OCI-LY3 (cell line): ENCODE measurements around the gene GPR12.

Experiments
- EZH2phosphoT487 ChIP-seq: fragments of 200-600 bp; shearing (Covaris generic); IDR thresholded peaks from 2 replicates; pipeline ENCODE4 v1.6.1; 2018; ENCODE audit warnings: antibody characterized with exemption, mixed run types, low read depth
- TF ChIP-seq, protein P1 (sequence below): fragments of 200-600, 300-600 bp; sonication (generic); IDR thresholded peaks from 2 replicates; pipeline ENCODE4 v1.5.1; 2014; ENCODE audit warnings: antibody characterized with exemption, low read length, low read depth

DNA sequence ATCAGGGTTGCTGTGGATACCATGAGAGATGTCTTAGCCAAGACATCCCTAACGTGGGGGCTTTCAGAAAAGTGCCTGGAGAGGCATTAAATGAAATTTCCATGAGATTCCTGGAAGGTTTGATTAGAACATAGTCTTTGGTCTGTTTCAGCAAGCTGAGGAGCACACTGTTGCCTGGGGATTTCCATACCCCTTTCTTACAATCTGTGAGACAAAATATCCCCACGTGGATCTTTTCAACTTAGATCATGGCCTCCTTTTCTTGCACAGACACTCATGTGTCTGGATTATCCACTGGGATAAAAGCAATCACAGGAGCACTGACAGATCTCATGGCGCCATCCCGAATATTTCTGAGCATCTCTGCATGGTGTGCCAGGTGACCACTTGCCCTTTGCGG is 41.7 kb downstream of the GPR12 start:
- TF ChIP-seq, protein P1, sequence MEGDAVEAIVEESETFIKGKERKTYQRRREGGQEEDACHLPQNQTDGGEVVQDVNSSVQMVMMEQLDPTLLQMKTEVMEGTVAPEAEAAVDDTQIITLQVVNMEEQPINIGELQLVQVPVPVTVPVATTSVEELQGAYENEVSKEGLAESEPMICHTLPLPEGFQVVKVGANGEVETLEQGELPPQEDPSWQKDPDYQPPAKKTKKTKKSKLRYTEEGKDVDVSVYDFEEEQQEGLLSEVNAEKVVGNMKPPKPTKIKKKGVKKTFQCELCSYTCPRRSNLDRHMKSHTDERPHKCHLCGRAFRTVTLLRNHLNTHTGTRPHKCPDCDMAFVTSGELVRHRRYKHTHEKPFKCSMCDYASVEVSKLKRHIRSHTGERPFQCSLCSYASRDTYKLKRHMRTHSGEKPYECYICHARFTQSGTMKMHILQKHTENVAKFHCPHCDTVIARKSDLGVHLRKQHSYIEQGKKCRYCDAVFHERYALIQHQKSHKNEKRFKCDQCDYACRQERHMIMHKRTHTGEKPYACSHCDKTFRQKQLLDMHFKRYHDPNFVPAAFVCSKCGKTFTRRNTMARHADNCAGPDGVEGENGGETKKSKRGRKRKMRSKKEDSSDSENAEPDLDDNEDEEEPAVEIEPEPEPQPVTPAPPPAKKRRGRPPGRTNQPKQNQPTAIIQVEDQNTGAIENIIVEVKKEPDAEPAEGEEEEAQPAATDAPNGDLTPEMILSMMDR = no peak
- TF ChIP-seq EZH2phosphoT487 = no peak
